ENCODE data around the gene CCDC196.
"Not testable (repeated sequence)": the region's sequence is repeated elsewhere in the genome, so short reads cannot be mapped to it uniquely, and the experiment has no call there.

CCDC196 gene

GRCh38 chr14:66495218-66496098 is 9.3 kb downstream of the CCDC196 start:
- no peak for DNase-seq (ENCODE audit: low spot score)

- no peak for DNase-seq (ENCODE audit: low spot score)
These were observed 10.1 kb downstream of the CCDC196 start for GRCh38 chr14:66496188-66496807.

- DNase-seq (ENCODE audit: low spot score), result no peak
These were observed 10.7 kb downstream of the CCDC196 start for GRCh38 chr14:66496911-66497310.

GRCh38 chr14:66498311-66498710 is 12.1 kb downstream of the CCDC196 start:
- no peak for DNase-seq (ENCODE audit: low spot score)

- no peak for DNase-seq (ENCODE audit: low spot score)
These were observed 15.4 kb downstream of the CCDC196 start for GRCh38 chr14:66501592-66501991.

GRCh38 chr14:66502836-66503235 is 16.7 kb downstream of the CCDC196 start:
- not testable (repeated sequence) for DNase-seq (ENCODE audit: low spot score)

- no peak for DNase-seq (ENCODE audit: low spot score)
These were observed 17.4 kb downstream of the CCDC196 start for GRCh38 chr14:66503532-66503931.

GRCh38 chr14:66507181-66507721 is 21.1 kb downstream of the CCDC196 start:
- DNase-seq (ENCODE audit: low spot score), result no peak

- peak; percentile 95 for DNase-seq (ENCODE audit: low spot score)
These were observed 21.8 kb downstream of the CCDC196 start, which contains the start of gene GPHN for GRCh38 chr14:66507722-66508546. TSS of gene GPHN (plus strand) at chr14:66508147.

GRCh38 chr14:66508547-66508845 is 22.3 kb downstream of the CCDC196 start:
- DNase-seq (ENCODE audit: low spot score), result no peak

GRCh38 chr14:66508846-66509621 is 22.9 kb downstream of the CCDC196 start:
- peak; percentile 72 for DNase-seq (ENCODE audit: low spot score)

GRCh38 chr14:66509874-66510273 is 23.7 kb downstream of the CCDC196 start:
- DNase-seq (ENCODE audit: low spot score), result no peak

GRCh38 chr14:66511849-66512248 is 25.7 kb downstream of the CCDC196 start:
- no peak for DNase-seq (ENCODE audit: low spot score)

GRCh38 chr14:66514213-66514612 is 28.0 kb downstream of the CCDC196 start:
- DNase-seq (ENCODE audit: low spot score), result no peak

GRCh38 chr14:66530526-66530925 is 44.4 kb downstream of the CCDC196 start:
- no peak for DNase-seq (ENCODE audit: low spot score)

GRCh38 chr14:66539034-66539433 is 52.9 kb downstream of the CCDC196 start:
- no peak for DNase-seq (ENCODE audit: low spot score)

- DNase-seq (ENCODE audit: low spot score), result no peak
These were observed 53.9 kb downstream of the CCDC196 start for GRCh38 chr14:66540038-66540437.

GRCh38 chr14:66541627-66542026 is 55.5 kb downstream of the CCDC196 start:
- DNase-seq (ENCODE audit: low spot score), result no peak

GRCh38 chr14:66543996-66544395 is 57.8 kb downstream of the CCDC196 start:
- DNase-seq (ENCODE audit: low spot score), result no peak

GRCh38 chr14:66545191-66545590 is 59.0 kb downstream of the CCDC196 start:
- not testable (repeated sequence) for DNase-seq (ENCODE audit: low spot score)

- DNase-seq (ENCODE audit: low spot score), result not testable (repeated sequence)
These were observed 59.6 kb downstream of the CCDC196 start for GRCh38 chr14:66545751-66546150.
